K562 (cell line): Measurements from ENCODE around the gene CFD. TPM values are rescaled to one million over a fixed set of nuclear protein-coding genes. Genes with fewer than 3 reads are reported as not detected.

Experiments used
- ATAC-seq: fragments of 200-7000 bp; cut with Tn5 transposase; 3 replicates; pipeline ENCODE4 v1.9.1; 2020; ENCODE audit warnings: moderate library complexity
- BruUV-seq: library from RNA; stranded (reverse); fragments of 400-500 nt; replicated peaks from 2 replicates; lab custom pipeline; 2021; lab: Mats Ljungman, UMichigan
- CTCF ChIA-PET: fragments of 300-600 bp; formaldehyde crosslinking; extraction: SDS; loops from one replicate; lab custom pipeline; 2021; ENCODE audit warnings: low intra/inter-chr PET ratio; lab: Yijun Ruan, JAX
- POLR2A ChIA-PET: fragments of 300-600, 350-650 bp; sonication (Branson Sonifier 250); formaldehyde crosslinking; extraction: SDS; loops from one replicate; lab custom pipeline; 2021; ENCODE audit warnings: antibody characterized with exemption, inconsistent platforms; lab: Yijun Ruan, JAX
- DNase-seq, 4 experiments: peaks; one replicate each; pipeline versions ENCODE4 v3.0.0 to v3.0.0-alpha.2; 2011 to 2018; ENCODE audit warnings: low spot score in 3 of 4, mixed read lengths in 3 of 4; ENCODE audit errors: extremely low read depth in 1 of 4
- FAIRE-seq: peaks from 2 replicates; lab custom pipeline; 2011; peaks lifted over from hg19 to GRCh38; lab: Jason Lieb, UNC
- H2AFZ ChIP-seq: 2 replicates; pipeline ENCODE4 v1.6.0; 2011; ENCODE audit warnings: low read depth, low read length, control low read depth, inconsistent platforms
- H3K27ac ChIP-seq: fragments of 200-600 bp; 3 replicates; pipeline ENCODE4 v1.8.0; 2011; ENCODE audit warnings: low read depth, mild to moderate bottlenecking, control low read depth, inconsistent platforms, low read length, moderate library complexity, mixed read lengths; ENCODE audit errors: extremely low read depth
- H3K27me3 ChIP-seq, 2 experiments: fragments of 300-600 bp in 1 of 2; 2 replicates in 1 of 2; 3 replicates in 1 of 2; pipeline versions ENCODE4 v1.6.0 to v1.8.0; 2011; ENCODE audit warnings: inconsistent platforms in 2 of 2, low read length in 2 of 2, mild to moderate bottlenecking in 1 of 2, mixed read lengths in 1 of 2, moderate library complexity in 1 of 2; ENCODE audit not compliant: control insufficient read depth in 2 of 2, insufficient read depth in 2 of 2
- H3K36me3 ChIP-seq: fragments of 300-600 bp; 3 replicates; pipeline ENCODE4 v1.8.0; 2011; ENCODE audit warnings: mild to moderate bottlenecking, low read length, inconsistent platforms; ENCODE audit not compliant: control insufficient read depth, insufficient read depth
- H3K4me1 ChIP-seq, 2 experiments: fragments of 200-600 bp in 1 of 2; replicated peaks in 1 of 2; 2 replicates in 1 of 2; 3 replicates in 1 of 2; pipeline versions ENCODE4 v1.5.1 to v1.8.0; 2011; ENCODE audit warnings: inconsistent platforms in 2 of 2, low read length in 2 of 2, mild to moderate bottlenecking in 1 of 2, mixed read lengths in 1 of 2, moderate library complexity in 1 of 2; ENCODE audit not compliant: control insufficient read depth in 2 of 2, insufficient read depth in 2 of 2
- H3K4me2 ChIP-seq: 2 replicates; pipeline ENCODE4 v1.6.1; 2011; ENCODE audit warnings: low read length, control low read depth, inconsistent platforms, mixed read lengths; ENCODE audit not compliant: insufficient read depth
- H3K4me3 ChIP-seq: fragments of 200-600 bp; sonication (generic), shearing (Covaris generic); 2 replicates; pipeline ENCODE4 v1.5.1; 2016; ENCODE audit warnings: control low read depth, inconsistent platforms
- H3K79me2 ChIP-seq: fragments of 200-600 bp; 3 replicates; pipeline ENCODE4 v1.8.0; 2011; ENCODE audit warnings: low read length, inconsistent platforms; ENCODE audit not compliant: control insufficient read depth, insufficient read depth
- H3K9ac ChIP-seq, 2 experiments: 2 replicates each; pipeline versions ENCODE4 v1.6.0 to v1.6.1; 2011; ENCODE audit warnings: low read depth in 2 of 2, low read length in 2 of 2, control low read depth in 1 of 2, inconsistent platforms in 1 of 2, mild to moderate bottlenecking in 1 of 2, mixed read lengths in 1 of 2; ENCODE audit not compliant: insufficient read depth in 1 of 2
- H3K9me1 ChIP-seq: one replicate; pipeline ENCODE4 v1.6.0; 2011; ENCODE audit warnings: inconsistent platforms, mild to moderate bottlenecking, low read length, moderate library complexity; ENCODE audit not compliant: control insufficient read depth, insufficient read depth
- H3K9me3 ChIP-seq: replicated peaks from 2 replicates; pipeline ENCODE4 v1.5.1; 2011; ENCODE audit warnings: low read depth, low read length, inconsistent platforms; ENCODE audit not compliant: control insufficient read depth, insufficient read depth
- H4K20me1 ChIP-seq: replicated peaks from 2 replicates; pipeline ENCODE4 v1.6.1; 2011; ENCODE audit warnings: low read length, inconsistent platforms, mixed read lengths; ENCODE audit not compliant: control insufficient read depth, insufficient read depth
- EHMT2 ChIP-seq: fragments of 450-650 bp; IDR thresholded peaks from 2 replicates; pipeline ENCODE4 v1.6.1; 2018; ENCODE audit warnings: antibody characterized with exemption
- GABPB1 ChIP-seq: sonication (generic); formaldehyde crosslinking; IDR thresholded peaks from 2 replicates; pipeline ENCODE4 v1.8.0; 2022; ENCODE audit warnings: mild to moderate bottlenecking, missing genetic modification reagents
- MTA3 ChIP-seq: fragments of 450-650 bp; formaldehyde crosslinking; IDR thresholded peaks from 2 replicates; pipeline ENCODE4 v1.6.1; 2017; ENCODE audit warnings: mild to moderate bottlenecking, borderline replicate concordance
- MYNN ChIP-seq, 2 experiments: sonication (generic); formaldehyde crosslinking in 1 of 2; IDR thresholded peaks; 2 replicates each; pipeline versions ENCODE4 v1.5.0 to v1.6.1; 2016 to 2020; ENCODE audit warnings: antibody characterized with exemption in 1 of 2, missing genetic modification reagents in 1 of 2
- RBM15 ChIP-seq: fragments of 200-400 bp; formaldehyde crosslinking; IDR thresholded peaks from 2 replicates; pipeline ENCODE4 v1.6.1; 2018; ENCODE audit warnings: mild to moderate bottlenecking, low read length, moderate library complexity; ENCODE audit not compliant: insufficient read depth
- SAP30 ChIP-seq: fragments of 200-600 bp; sonication (generic); IDR thresholded peaks from 2 replicates; pipeline ENCODE4 v1.6.1; 2012; ENCODE audit warnings: borderline replicate concordance, low read depth, mild to moderate bottlenecking, moderate library complexity, low read length, control low read depth, inconsistent platforms; ENCODE audit not compliant: insufficient read depth, poor library complexity, severe bottlenecking
- TSHZ1 ChIP-seq: fragments of 250-450 bp; sonication (Bioruptor Pico); IDR thresholded peaks from 2 replicates; pipeline ENCODE4 v1.4.0; 2020; ENCODE audit warnings: mild to moderate bottlenecking, moderate library complexity
- XRCC5 ChIP-seq: fragments of 200-400 bp; formaldehyde crosslinking; IDR thresholded peaks from 2 replicates; pipeline ENCODE4 v1.6.1; 2017; ENCODE audit warnings: low read depth, mild to moderate bottlenecking, low read length
- ZBTB7A ChIP-seq: IDR thresholded peaks from 2 replicates; pipeline ENCODE4 v1.6.1; 2011; ENCODE audit warnings: low read depth, mild to moderate bottlenecking, low read length, moderate library complexity, borderline replicate concordance; ENCODE audit not compliant: control insufficient read depth
- WGBS: fragments of 100-300 bp; shearing (Covaris generic); methylation state at CpG from one replicate; pipeline ENCODE4 v1.1.6; 2016; ENCODE audit warnings: low coverage, mixed read lengths; ENCODE audit not compliant: insufficient coverage; ENCODE audit errors: missing lambda C conversion rate; 5-methylcytosine and 5-hydroxymethylcytosine counted together
- in situ Hi-C: fragments of 300-500 bp; cut with MboI; formaldehyde crosslinking; loops from 4 replicates; pipeline ENCODE4 v1.15.0; 2018; ENCODE audit warnings: inconsistent platforms, mixed read lengths
- intact Hi-C: fragments of 100-400 bp; cut with micrococcal nuclease; formaldehyde crosslinking; loops from 2 replicates; pipeline ENCODE4 v1.14.2; 2022
- polyA plus RNA-seq, 8 experiments: library from polyadenylated mRNA; depleted of rRNA in 4 of 8; stranded (reverse) in 5 of 8; unstranded in 3 of 8; fragments of >200 nt; fragmentation: Nextera tagmentation in 2 of 8; fragmentation: Illumina TruSeq in 1 of 8; extraction: Ambion mirVana in 2 of 8; extraction: Trizol in 1 of 8; gene quantifications; 2 replicates each; pipeline versions ENCODE4 v1.2.1 to v1.2.3, GENCODE V29; 2011 to 2014; ENCODE audit warnings: inconsistent platforms in 1 of 8, missing spikeins in 1 of 8
- total RNA-seq, 7 experiments: library from RNA; depleted of rRNA in 6 of 7; stranded (reverse); fragments of >200 nt in 6 of 7; fragmentation: Illumina TruSeq in 2 of 7; extraction: Trizol in 2 of 7; gene quantifications; 2 replicates each; pipeline versions ENCODE4 v1.2.1 to v1.2.3, GENCODE V29; 2011 to 2021; ENCODE audit warnings: low replicate concordance in 1 of 7

CFD gene
- total and polyA plus RNA-seq, 9 of the 15 experiments (the other 6 are each of a cell fraction or from before 2014, with no cell fraction given) = 0.52 to 59.4 (median 7.6) TPM

GRCh38 chr19:896434-896833, 37.0 kb downstream of the CFD start (continued):
- TF ChIP-seq MTA3 (no peak), RBM15 (no peak), EHMT2 (no peak), GABPB1 (no peak), XRCC5 (no peak), TSHZ1 (CRISPR knock-in tag) (no peak), ZBTB7A (peak; percentile 19; the same call in 1 of the 2 replicates)
- TF ChIP-seq, all 486 proteins: peak for 3

DNA sequence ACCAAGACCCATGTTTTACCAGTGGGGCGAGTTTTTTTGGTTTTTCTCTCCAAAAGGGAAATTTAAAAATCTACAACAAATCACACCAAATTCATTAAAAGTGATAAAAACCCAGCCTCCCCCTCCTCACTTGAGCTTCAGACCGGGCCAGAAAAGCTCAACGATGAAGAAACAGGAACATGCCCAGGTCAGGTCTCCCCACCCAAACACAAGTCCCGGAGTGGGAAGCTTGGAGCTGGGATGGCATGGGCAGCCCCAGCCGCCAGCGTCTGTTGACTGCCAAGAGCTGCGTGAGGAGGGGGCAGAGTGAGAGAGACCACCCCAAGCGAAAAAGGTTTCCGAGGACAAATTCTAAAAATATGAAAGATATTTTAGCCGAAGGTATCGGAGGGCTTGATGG, 37.5 kb downstream of the CFD start:
- CTCF ChIA-PET = no interaction called here
- no TSS peak for BruUV-seq

More for the DNA sequence above, 37.5 kb downstream of the CFD start:
- Histone ChIP-seq H3K79me2 (peaks cover 27% of the 10 kb centered on the region), H3K4me1 (peaks cover 22 to 65% of the 10 kb centered on the region in 2 experiments), H3K4me2 (no peak overlapping the region), H3K9me1 (peaks cover 5% of the 10 kb centered on the region), H3K36me3 (peaks cover 44% of the 10 kb centered on the region; the same call in 2 of the 3 replicates), H3K27ac (no peak overlapping the region), H3K4me3 (no peak overlapping the region), H3K9ac (peak overlapping the region in 1 of 2 experiments; percentile 7; a peak in 1 of 4 replicates), H3K27me3 (no peaks in the 10 kb centered on the region), H2AFZ (no peak overlapping the region), H3K9me3 (no peaks in the 10 kb centered on the region), H4K20me1 (peaks cover 11% of the 10 kb centered on the region)
- in situ Hi-C loops = no loop called here
- TF ChIP-seq SAP30 = no peak
- peak; percentile 93 for TF ChIP-seq MYNN (IDR thresholded peaks at IDR 0.05)
- no peak; the same call in 1 of the 2 replicates for TF ChIP-seq MYNN (CRISPR knock-in tag; IDR thresholded peaks at IDR 0.05)
- no peak for FAIRE-seq
- WGBS = 98% methylated on average over 9 of the region's 11 CpGs
- POLR2A ChIA-PET = interaction anchor here (0.9 to 2.4 kb wide), 2 partner anchors 11 to 16 kb away, joined by 3 to 21 read pairs; no protein-coding TSS in a partner anchor
- DNase-seq = no peak
- ATAC-seq = no peak
- intact Hi-C loops = no loop called here
